GM12891 (cell line): ENCODE results near the gene VCAN.

Experiments used
- POLR2A ChIP-seq: IDR thresholded peaks from 2 replicates; pipeline ENCODE4 v1.6.1; 2011; ENCODE audit warnings: low read depth, low read length, control low read depth
- POLR2AphosphoS5 ChIP-seq: IDR thresholded peaks from 2 replicates; pipeline ENCODE4 v1.6.1; 2011; ENCODE audit warnings: low read depth, low read length, control low read depth
- POU2F2 ChIP-seq: IDR thresholded peaks from 2 replicates; pipeline ENCODE4 v1.6.1; 2011; ENCODE audit warnings: low read depth, mild to moderate bottlenecking, control low read depth, low read length, moderate library complexity

GRCh38 chr5:83485842-83486241 lies 14.3 kb downstream of the VCAN start:
- no peak for TF ChIP-seq POU2F2
- TF ChIP-seq POLR2A, result no peak
- no peak for TF ChIP-seq POLR2AphosphoS5
